ENCODE measurements around the gene SRPRB.

DNA sequence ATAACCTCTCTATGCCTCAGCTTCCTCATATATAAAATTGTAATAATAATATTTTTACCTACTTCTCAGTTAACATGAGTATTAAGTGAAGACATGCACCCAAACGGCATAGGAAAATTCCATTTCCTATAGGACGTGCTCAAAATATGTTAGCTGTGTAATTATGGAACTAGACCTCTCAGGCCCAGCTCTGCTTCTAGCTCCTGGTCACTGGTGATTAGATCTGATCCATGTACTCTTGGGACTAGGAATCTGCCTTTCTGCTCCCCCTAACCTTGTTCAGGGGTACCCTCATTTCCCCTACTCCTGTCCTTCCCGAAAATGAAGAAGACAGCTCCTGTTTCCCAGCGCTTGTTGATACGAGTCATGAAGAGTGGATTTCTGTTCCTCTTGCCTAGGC, 29.8 kb upstream of the SRPRB start:
- no peak for TF ChIP-seq POLR2A (IDR thresholded peaks at IDR 0.05)
- TF ChIP-seq, protein P1, sequence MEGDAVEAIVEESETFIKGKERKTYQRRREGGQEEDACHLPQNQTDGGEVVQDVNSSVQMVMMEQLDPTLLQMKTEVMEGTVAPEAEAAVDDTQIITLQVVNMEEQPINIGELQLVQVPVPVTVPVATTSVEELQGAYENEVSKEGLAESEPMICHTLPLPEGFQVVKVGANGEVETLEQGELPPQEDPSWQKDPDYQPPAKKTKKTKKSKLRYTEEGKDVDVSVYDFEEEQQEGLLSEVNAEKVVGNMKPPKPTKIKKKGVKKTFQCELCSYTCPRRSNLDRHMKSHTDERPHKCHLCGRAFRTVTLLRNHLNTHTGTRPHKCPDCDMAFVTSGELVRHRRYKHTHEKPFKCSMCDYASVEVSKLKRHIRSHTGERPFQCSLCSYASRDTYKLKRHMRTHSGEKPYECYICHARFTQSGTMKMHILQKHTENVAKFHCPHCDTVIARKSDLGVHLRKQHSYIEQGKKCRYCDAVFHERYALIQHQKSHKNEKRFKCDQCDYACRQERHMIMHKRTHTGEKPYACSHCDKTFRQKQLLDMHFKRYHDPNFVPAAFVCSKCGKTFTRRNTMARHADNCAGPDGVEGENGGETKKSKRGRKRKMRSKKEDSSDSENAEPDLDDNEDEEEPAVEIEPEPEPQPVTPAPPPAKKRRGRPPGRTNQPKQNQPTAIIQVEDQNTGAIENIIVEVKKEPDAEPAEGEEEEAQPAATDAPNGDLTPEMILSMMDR (IDR thresholded peaks at IDR 0.05), result no peak
